Upper lobe of left lung (tissue), 6 donors: Measurements from ENCODE around the gene TPM1. TPM values are rescaled to one million over a fixed set of nuclear protein-coding genes. Genes with fewer than 3 reads are reported as not detected.
"Not testable (repeated sequence)": the region's sequence is repeated elsewhere in the genome, so short reads cannot be mapped to it uniquely, and the experiment has no call there.

Experiments
- ATAC-seq, 2 donors: fragments of 200-7000 bp; cut with Tn5 transposase; one replicate each; pipeline ENCODE4 v1.9.1; 2022; ENCODE audit warnings: mild to moderate bottlenecking in 2 of 2, moderate library complexity in 2 of 2; ENCODE audit not compliant: low FRiP score in 2 of 2
- DNase-seq, 2 donors: peaks; one replicate each; pipeline ENCODE4 v3.0.0-alpha.2; 2019 to 2020
- H3K27ac ChIP-seq, 4 donors: fragments of 200-600 bp; sonication (generic); one replicate each; pipeline ENCODE4 v1.5.1; 2016 to 2019
- H3K27me3 ChIP-seq, 4 donors: fragments of 200-600 bp; sonication (generic); one replicate each; pipeline ENCODE4 v1.5.1; 2017 to 2019
- H3K36me3 ChIP-seq, 4 donors: fragments of 200-600 bp; sonication (generic); one replicate each; pipeline ENCODE4 v1.5.1; 2016 to 2019
- H3K4me1 ChIP-seq, 4 donors: fragments of 200-600 bp; sonication (generic); one replicate each; pipeline ENCODE4 v1.5.1; 2018 to 2019
- H3K4me3 ChIP-seq, 4 donors: fragments of 200-600 bp; sonication (generic); one replicate each; pipeline ENCODE4 v1.5.1; 2017 to 2019; ENCODE audit warnings: mild to moderate bottlenecking in 2 of 4, moderate library complexity in 1 of 4
- H3K9me3 ChIP-seq, 4 donors: fragments of 200-600 bp; sonication (generic); one replicate each; pipeline ENCODE4 v1.5.1; 2018 to 2019
- EP300 ChIP-seq, 4 donors: sonication (generic); formaldehyde crosslinking; IDR thresholded peaks; one replicate each; pipeline ENCODE4 v1.5.1; 2017; ENCODE audit warnings: antibody characterized with exemption in 4 of 4, control low read depth in 2 of 4
- POLR2A ChIP-seq, 4 donors: fragments of 450-650 bp; IDR thresholded peaks; one replicate each; pipeline ENCODE4 v1.5.1; 2016 to 2017; ENCODE audit warnings: antibody characterized with exemption in 4 of 4, mild to moderate bottlenecking in 2 of 4
- POLR2AphosphoS5 ChIP-seq, 2 donors: sonication (generic); formaldehyde crosslinking; IDR thresholded peaks; one replicate each; pipeline ENCODE4 v1.5.1; 2017; ENCODE audit warnings: antibody characterized with exemption in 2 of 2
- WGBS, 2 donors: methylation state at CpG; one replicate each; pipeline ENCODE4 v1.1.5; 2017 to 2018; 5-methylcytosine and 5-hydroxymethylcytosine counted together
- total RNA-seq, 6 donors: library from RNA; depleted of rRNA in 4 of 6; stranded (reverse); fragments of >200 nt in 4 of 6; gene quantifications; one replicate each; pipeline versions ENCODE4 v1.1.0 to v1.2.1, GENCODE V29; 2016 to 2021
- TF ChIP-seq, protein P1 (sequence below), 6 experiments: fragments of 450-650 bp in 4 of 6; fragments of 200-600 bp in 2 of 6; sonication (generic) in 2 of 6; IDR thresholded peaks; one replicate each; pipeline ENCODE4 v1.5.1; 2016 to 2019; ENCODE audit warnings: antibody characterized with exemption in 6 of 6
- donor health status: DM: no; HTN: no; CAD: no; lungs with moderate emphysema.
- donor health status: DM: no; HTN: yes; CAD: no; lungs with severe emphysema.

The TPM1 gene
- 100 to 1,000 TPM; 144 to 343 (median 254) TPM for total RNA-seq

DNA sequence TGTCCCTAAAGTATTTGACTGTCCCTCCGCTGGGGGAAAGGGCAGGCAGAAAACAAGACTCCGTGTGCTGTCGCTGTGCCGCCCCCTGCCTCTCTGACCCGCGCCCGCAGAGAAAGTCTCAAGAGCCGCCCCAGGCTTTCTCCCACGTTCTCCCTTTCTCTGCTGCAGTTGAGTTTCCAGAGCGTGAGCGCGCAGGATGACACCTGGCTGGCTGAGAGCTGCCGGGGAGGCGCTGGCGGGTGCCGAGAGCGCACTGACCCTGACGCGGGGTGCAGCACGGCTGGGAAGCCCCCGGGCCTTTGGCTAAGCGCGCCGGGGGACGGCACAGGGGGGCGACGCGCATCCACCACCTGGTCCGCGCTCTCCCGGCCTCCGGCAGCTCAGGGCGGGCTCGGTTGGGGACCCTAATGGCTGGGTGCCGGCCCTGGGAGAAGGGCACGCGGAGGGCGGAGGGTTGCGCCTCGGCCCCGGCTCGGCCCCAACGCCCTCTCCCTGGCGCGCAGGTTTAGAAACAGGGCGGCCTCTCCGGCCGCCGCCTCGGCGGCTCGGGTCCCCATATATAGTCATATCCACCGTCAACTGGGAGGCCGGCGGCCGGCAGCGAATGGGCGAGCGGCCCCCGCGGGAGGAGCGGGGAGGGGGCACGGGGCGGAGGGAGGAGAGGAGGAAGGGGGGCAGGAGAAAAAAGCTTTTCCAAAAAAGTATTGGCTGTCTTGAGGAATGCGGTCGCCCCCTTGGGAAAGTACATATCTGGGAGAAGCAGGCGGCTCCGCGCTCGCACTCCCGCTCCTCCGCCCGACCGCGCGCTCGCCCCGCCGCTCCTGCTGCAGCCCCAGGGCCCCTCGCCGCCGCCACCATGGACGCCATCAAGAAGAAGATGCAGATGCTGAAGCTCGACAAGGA, at the start of gene TPM1:
Gene TPM1, plus strand, starts transcription at position 774 of the 903 bp plus-strand sequence. Its CDS starts 83 bp downstream, at position 857.
- H3K9me3 ChIP-seq: no peaks in the 10 kb centered on the region
- ATAC-seq (peak; percentile 81 to 89), DNase-seq (peak; percentile 50 to 93)
- 0 to 4% methylated on average over 26 to 42 of the region's 84 CpGs for WGBS, 2 donors
- TF ChIP-seq EP300 (IDR thresholded peaks at IDR 0.05): no peak
- peak; percentile 12 to 71 for TF ChIP-seq POLR2AphosphoS5 (IDR thresholded peaks at IDR 0.05)
- TF ChIP-seq POLR2A (IDR thresholded peaks at IDR 0.05): peak in 2 of 4 donors; percentile 38 to 63
- TF ChIP-seq, protein P1, sequence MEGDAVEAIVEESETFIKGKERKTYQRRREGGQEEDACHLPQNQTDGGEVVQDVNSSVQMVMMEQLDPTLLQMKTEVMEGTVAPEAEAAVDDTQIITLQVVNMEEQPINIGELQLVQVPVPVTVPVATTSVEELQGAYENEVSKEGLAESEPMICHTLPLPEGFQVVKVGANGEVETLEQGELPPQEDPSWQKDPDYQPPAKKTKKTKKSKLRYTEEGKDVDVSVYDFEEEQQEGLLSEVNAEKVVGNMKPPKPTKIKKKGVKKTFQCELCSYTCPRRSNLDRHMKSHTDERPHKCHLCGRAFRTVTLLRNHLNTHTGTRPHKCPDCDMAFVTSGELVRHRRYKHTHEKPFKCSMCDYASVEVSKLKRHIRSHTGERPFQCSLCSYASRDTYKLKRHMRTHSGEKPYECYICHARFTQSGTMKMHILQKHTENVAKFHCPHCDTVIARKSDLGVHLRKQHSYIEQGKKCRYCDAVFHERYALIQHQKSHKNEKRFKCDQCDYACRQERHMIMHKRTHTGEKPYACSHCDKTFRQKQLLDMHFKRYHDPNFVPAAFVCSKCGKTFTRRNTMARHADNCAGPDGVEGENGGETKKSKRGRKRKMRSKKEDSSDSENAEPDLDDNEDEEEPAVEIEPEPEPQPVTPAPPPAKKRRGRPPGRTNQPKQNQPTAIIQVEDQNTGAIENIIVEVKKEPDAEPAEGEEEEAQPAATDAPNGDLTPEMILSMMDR (IDR thresholded peaks at IDR 0.05): no peak
- peaks cover 14 to 35% (median 28%) of the 10 kb centered on the region in 4 donors for H3K4me1 ChIP-seq
- peak within 1 kb of the TSS; percentile 43 to 59 (median 52) for H3K4me3 ChIP-seq
- H3K27ac ChIP-seq: peak within 1 kb of the TSS; percentile 46 to 78 (median 75)
- H3K27me3 ChIP-seq: peaks cover 0 to 29% (median 14%) of the 10 kb centered on the region in 4 donors
- H3K36me3 ChIP-seq: no peaks in the 10 kb centered on the region

- Histone ChIP-seq H3K36me3 (no peaks in the 10 kb centered on the region), H3K27ac (no peak overlapping the region), H3K27me3 (no peaks in the 10 kb centered on the region), H3K4me1 (no peaks in the 10 kb centered on the region), H3K4me3 (no peak overlapping the region), H3K9me3 (no peaks in the 10 kb centered on the region)
- DNase-seq (no peak), ATAC-seq (no peak)
- WGBS, 2 donors: 91 to 98% methylated on average over 7 of the region's 7 CpGs
- TF ChIP-seq POLR2AphosphoS5 (IDR thresholded peaks at IDR 0.05): no peak
Observed at GRCh38 chr15:62993066-62993465, 49.5 kb upstream of the TPM1 start.

- 96 to 98% methylated on average over 4 of the region's 4 CpGs for WGBS, 2 donors
Observed at GRCh38 chr15:62993632-62994031, 48.9 kb upstream of the TPM1 start.

DNA sequence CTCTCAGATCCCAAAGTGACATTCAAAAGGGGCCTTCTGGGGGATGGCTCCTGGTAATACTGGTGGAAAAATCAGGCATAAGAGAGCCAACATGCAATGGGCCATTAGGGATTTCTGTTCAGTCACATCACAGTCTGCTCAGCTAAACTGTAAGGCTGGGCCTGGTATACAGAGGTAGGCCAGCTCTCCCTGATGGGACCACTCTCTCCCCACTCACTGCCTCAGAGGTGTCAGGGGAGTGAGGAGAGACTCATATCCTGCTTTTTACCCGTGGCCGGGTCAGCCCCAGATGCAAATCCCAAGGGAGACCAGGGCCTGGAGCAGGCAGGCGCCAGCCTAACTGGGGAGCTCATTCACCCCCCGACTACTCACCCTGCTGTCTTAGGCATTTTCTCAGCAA, 48.1 kb upstream of the TPM1 start:
- Histone ChIP-seq H3K4me1 (no peaks in the 10 kb centered on the region), H3K4me3 (no peak overlapping the region), H3K9me3 (no peaks in the 10 kb centered on the region), H3K27me3 (no peaks in the 10 kb centered on the region), H3K36me3 (no peaks in the 10 kb centered on the region), H3K27ac (no peak overlapping the region)
- 71 to 75% methylated on average over 4 of the region's 4 CpGs for WGBS, 2 donors
- no peak for TF ChIP-seq POLR2A (IDR thresholded peaks at IDR 0.05)
- TF ChIP-seq, protein P1 (IDR thresholded peaks at IDR 0.05): no peak
- TF ChIP-seq EP300 (IDR thresholded peaks at IDR 0.05): no peak
- TF ChIP-seq POLR2AphosphoS5 (IDR thresholded peaks at IDR 0.05): no peak
- DNase-seq (no peak), ATAC-seq (no peak)

More at GRCh38 chr15:62993632-62994031, 48.9 kb upstream of the TPM1 start:
- not testable (repeated sequence) for H3K27ac ChIP-seq, H3K27me3 ChIP-seq, H3K36me3 ChIP-seq, H3K4me3 ChIP-seq, H3K9me3 ChIP-seq, DNase-seq, ATAC-seq, H3K4me1 ChIP-seq

- TF ChIP-seq, protein P1 (IDR thresholded peaks at IDR 0.05): no peak
- TF ChIP-seq EP300 (IDR thresholded peaks at IDR 0.05) (no peak), POLR2A (IDR thresholded peaks at IDR 0.05) (no peak), POLR2AphosphoS5 (IDR thresholded peaks at IDR 0.05) (no peak)
- 80 to 87% methylated on average over 3 of the region's 3 CpGs for WGBS, 2 donors
- DNase-seq (no peak), ATAC-seq (no peak)
- Histone ChIP-seq H3K36me3 (no peaks in the 10 kb centered on the region), H3K4me3 (no peak overlapping the region), H3K9me3 (no peaks in the 10 kb centered on the region), H3K27me3 (no peaks in the 10 kb centered on the region), H3K27ac (no peak overlapping the region), H3K4me1 (no peaks in the 10 kb centered on the region)
Observed at GRCh38 chr15:62994975-62995681, 47.4 kb upstream of the TPM1 start.
